B cell (primary cell): ENCODE results near the gene CXCR3. TPM values are rescaled to one million over a fixed set of nuclear protein-coding genes. Genes with fewer than 3 reads are reported as not detected.

ENCODE experiments used
- ATAC-seq: fragments of 200-7000 bp; cut with Tn5 transposase; one replicate; pipeline ENCODE4 v1.10.0; 2021; ENCODE audit warnings: low read depth, mild to moderate bottlenecking, moderate number of reproducible peaks, moderate library complexity
- CTCF ChIA-PET: fragments of 350-600 bp; sonication (Branson Sonifier 250); formaldehyde crosslinking; loops from one replicate; lab custom pipeline; 2021; ENCODE audit warnings: antibody characterized with exemption, inconsistent platforms; lab: Charles Lee
- POLR2A ChIA-PET: fragments of 350-600 bp; sonication (Branson Sonifier 250); formaldehyde crosslinking; loops from one replicate; lab custom pipeline; 2021; ENCODE audit warnings: antibody characterized with exemption; lab: Charles Lee
- DNase-seq: peaks from one replicate; pipeline ENCODE4 v3.0.0; 2013
- H2AFZ ChIP-seq: 2 replicates; pipeline ENCODE4 v1.6.1; 2012; ENCODE audit warnings: mild to moderate bottlenecking, low read depth, low read length; ENCODE audit not compliant: insufficient read depth, poor library complexity, severe bottlenecking
- H3K27ac ChIP-seq, 2 donors: 1 replicate in 1 of 2; 2 replicates in 1 of 2; pipeline ENCODE4 v1.5.1; 2012 to 2013; ENCODE audit warnings: low read length in 2 of 2, mild to moderate bottlenecking in 2 of 2, moderate library complexity in 1 of 2
- H3K27me3 ChIP-seq, 4 experiments: fragments of 200-600 bp in 1 of 4; sonication (generic) in 1 of 4; replicated peaks in 1 of 4; 1 replicate in 2 of 4; 2 replicates in 2 of 4; pipeline versions ENCODE4 v1.6.1 to v1.7.0; 2013 to 2016; ENCODE audit warnings: low read length in 3 of 4, mild to moderate bottlenecking in 2 of 4, mixed read lengths in 1 of 4, moderate library complexity in 1 of 4; ENCODE audit not compliant: insufficient read depth in 4 of 4, control insufficient read depth in 3 of 4; ENCODE audit errors: control extremely low read depth in 1 of 4
- H3K36me3 ChIP-seq, 2 experiments: replicated peaks in 1 of 2; 1 replicate in 1 of 2; 2 replicates in 1 of 2; pipeline versions ENCODE4 v1.6.1 to v1.7.1; 2013; ENCODE audit warnings: low read length in 1 of 2; ENCODE audit not compliant: insufficient read depth in 2 of 2, control insufficient read depth in 1 of 2; ENCODE audit errors: control extremely low read depth in 1 of 2, extremely low read depth in 1 of 2
- H3K4me1 ChIP-seq, 2 donors: fragments of 200-600 bp in 1 of 2; sonication (generic) in 1 of 2; 1 replicate in 1 of 2; 2 replicates in 1 of 2; pipeline versions ENCODE4 v1.5.1 to v1.6.1; 2013 to 2017; ENCODE audit warnings: low read length in 2 of 2; ENCODE audit not compliant: control insufficient read depth in 2 of 2, insufficient read depth in 2 of 2
- H3K4me2 ChIP-seq: replicated peaks from 2 replicates; pipeline ENCODE3; 2012; ENCODE audit warnings: mild to moderate bottlenecking, low read depth, low read length; ENCODE audit not compliant: poor library complexity, severe bottlenecking
- H3K4me3 ChIP-seq, 5 experiments: fragments of 200-600 bp in 1 of 5; sonication (generic) in 1 of 5; 1 replicate in 3 of 5; 2 replicates in 2 of 5; pipeline versions ENCODE4 v1.5.1 to v1.7.0; 2011 to 2016; ENCODE audit warnings: low read length in 4 of 5, mild to moderate bottlenecking in 4 of 5, low read depth in 2 of 5, control low read depth in 1 of 5, moderate library complexity in 1 of 5; ENCODE audit not compliant: insufficient read depth in 1 of 5; ENCODE audit errors: control extremely low read depth in 1 of 5, extremely low read depth in 1 of 5
- H3K79me2 ChIP-seq: fragments of 200-600 bp; sonication (generic); one replicate; pipeline ENCODE4 v1.6.0; 2016; ENCODE audit warnings: low read length; ENCODE audit not compliant: control insufficient read depth, insufficient read depth
- H3K9ac ChIP-seq: fragments of 200-600 bp; sonication (generic); 2 replicates; pipeline ENCODE4 v1.6.1; 2017; ENCODE audit warnings: mild to moderate bottlenecking, low read length, moderate library complexity
- H3K9me3 ChIP-seq, 3 donors: one replicate each; pipeline versions ENCODE4 v1.6.1 to v1.7.1; 2013; ENCODE audit warnings: low read length in 2 of 3; ENCODE audit not compliant: control insufficient read depth in 2 of 3, insufficient read depth in 1 of 3; ENCODE audit errors: control extremely low read depth in 1 of 3
- H4K20me1 ChIP-seq: 2 replicates; pipeline ENCODE4 v1.6.0; 2012; ENCODE audit warnings: mild to moderate bottlenecking, low read length; ENCODE audit not compliant: insufficient read depth, control insufficient read depth, poor library complexity, severe bottlenecking
- H3K27ac Mint-ChIP-seq: one replicate; pipeline ENCODE4 v1.8.0; 2021; ENCODE audit warnings: mixed read lengths
- H3K27me3 Mint-ChIP-seq: one replicate; pipeline ENCODE4 v1.8.0; 2021; ENCODE audit warnings: mixed read lengths
- H3K4me1 Mint-ChIP-seq: one replicate; pipeline ENCODE4 v1.8.0; 2021; ENCODE audit warnings: mixed read lengths
- H3K4me3 Mint-ChIP-seq: one replicate; pipeline ENCODE4 v1.8.0; 2021; ENCODE audit warnings: mixed read lengths
- H3K9me3 Mint-ChIP-seq: one replicate; pipeline ENCODE4 v1.8.0; 2022; ENCODE audit warnings: mixed read lengths; ENCODE audit not compliant: insufficient read depth
- CTCF ChIP-seq: fragments of 200-600 bp; IDR thresholded peaks from one replicate; pipeline ENCODE4 v1.8.0; 2022; ENCODE audit warnings: antibody characterized with exemption, mild to moderate bottlenecking
- EZH2 ChIP-seq: IDR thresholded peaks from 2 replicates; pipeline ENCODE4 v1.6.1; 2012; ENCODE audit warnings: borderline replicate concordance, low read depth, mild to moderate bottlenecking, moderate library complexity, low read length; ENCODE audit not compliant: insufficient read depth, poor library complexity, severe bottlenecking
- WGBS: methylation state at CpG from one replicate; pipeline ENCODE4 v1.1.5; 2013; ENCODE audit warnings: missing lambda C conversion rate; ENCODE audit not compliant: insufficient coverage; 5-methylcytosine and 5-hydroxymethylcytosine counted together
- intact Hi-C: fragments of 100-400 bp; cut with micrococcal nuclease; formaldehyde crosslinking; loops from one replicate; pipeline ENCODE4 v1.10.0; 2022
- polyA plus RNA-seq: library from polyadenylated mRNA; depleted of rRNA; stranded (reverse); fragments of >200 nt; gene quantifications from 2 replicates; pipeline ENCODE4 v1.2.3, GENCODE V29; 2012
- total RNA-seq, 2 donors: library from RNA; stranded (reverse); fragments of 120-200 nt in 1 of 2; gene quantifications; 1 replicate in 1 of 2; 2 replicates in 1 of 2; pipeline versions ENCODE4 v1.2.3 to v1.2.4, GENCODE V29; 2013 to 2022

CXCR3 gene
- total and polyA plus RNA-seq, 2 donors (not counting 1 experiment from before 2014, with no cell fraction given): 6.9 to 8.7 TPM

- peak overlapping the region; percentile 52 to 79 for H3K27ac ChIP-seq
- intact Hi-C loops: no loop called here
Measured at GRCh38 chrX:71622032-71622575, 3.8 kb upstream of the CXCR3 start.

More at GRCh38 chrX:71622032-71622575, 3.8 kb upstream of the CXCR3 start:
- Mint-ChIP-seq H3K27me3 (no peaks in the 10 kb centered on the region), H3K4me3 (no peak overlapping the region), H3K9me3 (no peaks in the 10 kb centered on the region), H3K4me1 (peaks cover 68% of the 10 kb centered on the region), H3K27ac (peak overlapping the region; percentile 89)
- TF ChIP-seq CTCF: no peak
- TF ChIP-seq EZH2: no peak
- peaks cover 58 to 80% of the 10 kb centered on the region in 2 donors for H3K4me1 ChIP-seq
- peaks cover 0 to 14% (median 0%) of the 10 kb centered on the region in 3 donors for H3K9me3 ChIP-seq
- no peak overlapping the region for H3K9ac ChIP-seq
- peak overlapping the region; percentile 37 for H3K4me2 ChIP-seq
- CTCF ChIA-PET: interaction anchor here (0.5 to 1.6 kb wide), 3 partner anchors 13 to 919 kb away, joined by 3 to 4 read pairs (median 3); no protein-coding TSS in a partner anchor
- ATAC-seq (no peak), DNase-seq (no peak)
- H3K79me2 ChIP-seq: no peaks in the 10 kb centered on the region
- 48% methylated on average over 2 of the region's 9 CpGs for WGBS
- H3K36me3 ChIP-seq: no peaks in the 10 kb centered on the region
- no peaks in the 10 kb centered on the region for H4K20me1 ChIP-seq
- no peak overlapping the region for H2AFZ ChIP-seq
- H3K27me3 ChIP-seq: no peaks in the 10 kb centered on the region
- POLR2A ChIA-PET: interaction anchor here (1.4 kb wide), 1 partner anchor 15 kb away, joined by 3 read pairs; no protein-coding TSS in a partner anchor
- H3K4me3 ChIP-seq: no peak overlapping the region
